Limb (tissue), 2 donors: Measurements from ENCODE around the gene HDGFL3.
"Not testable (repeated sequence)": the region's sequence is repeated elsewhere in the genome, so short reads cannot be mapped to it uniquely, and the experiment has no call there.

Source experiments
- DNase-seq, 2 donors: peaks; one replicate each; pipeline ENCODE4 v3.0.0-alpha.2; 2016; ENCODE audit errors: extremely low spot score in 2 of 2

HDGFL3 gene

DNA sequence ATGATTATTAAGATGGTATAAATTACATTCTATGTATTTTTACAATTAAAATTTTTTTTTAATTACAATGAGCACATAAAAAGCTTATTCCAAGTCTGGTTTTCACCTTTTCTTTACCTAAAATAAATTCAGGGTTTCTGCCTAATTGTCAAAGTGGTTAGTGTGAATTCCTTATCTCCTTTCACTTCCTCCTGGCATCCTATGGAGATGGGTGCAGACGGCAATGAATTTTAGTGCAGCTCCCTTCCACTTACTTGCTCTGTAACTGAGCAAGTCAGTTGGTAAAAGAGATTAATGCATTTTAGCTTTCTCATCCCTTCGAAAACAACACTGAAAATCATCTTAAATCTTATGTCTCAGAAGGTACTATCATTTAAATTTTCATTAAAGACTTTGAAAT, 13.1 kb downstream of the HDGFL3 start:
- no peak for DNase-seq

DNA sequence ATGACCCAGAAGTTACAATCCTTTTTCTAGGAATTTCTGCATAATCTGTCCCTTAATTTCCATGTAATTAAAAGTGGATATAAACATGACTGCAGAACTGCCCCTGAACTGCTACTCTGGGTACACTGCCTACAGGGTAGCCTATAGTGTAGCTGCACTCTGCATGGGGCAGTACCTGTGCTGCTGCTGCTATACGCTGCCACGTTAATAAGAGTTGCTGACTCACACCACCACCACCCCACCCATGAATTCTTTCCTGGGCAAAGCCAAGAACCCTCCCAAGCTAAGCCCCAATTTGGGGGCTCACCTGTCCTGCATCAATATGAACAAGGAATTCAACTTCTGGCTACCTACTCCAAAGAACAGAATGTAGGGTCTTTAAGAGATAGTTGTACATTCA, 13.9 kb downstream of the HDGFL3 start:
- no peak for DNase-seq

DNA sequence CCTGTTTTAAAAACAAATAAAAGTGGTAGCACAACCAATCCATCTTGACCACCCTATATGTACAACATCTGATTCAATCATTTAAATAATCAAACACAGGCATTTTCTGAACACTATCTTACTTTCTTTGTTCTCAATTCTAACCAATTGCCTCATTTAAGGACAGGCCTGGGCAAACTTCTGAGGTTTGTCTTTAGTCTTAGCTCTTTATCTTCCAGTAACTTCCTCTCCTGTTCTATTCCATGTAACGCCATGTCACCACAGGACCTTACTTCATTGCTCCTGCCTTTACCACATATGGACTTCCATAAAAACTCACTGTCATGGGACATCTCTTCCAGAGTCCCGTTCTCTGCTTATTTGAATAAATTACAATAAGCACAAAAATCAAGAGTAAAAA, 14.9 kb downstream of the HDGFL3 start:
- DNase-seq = no peak

DNA sequence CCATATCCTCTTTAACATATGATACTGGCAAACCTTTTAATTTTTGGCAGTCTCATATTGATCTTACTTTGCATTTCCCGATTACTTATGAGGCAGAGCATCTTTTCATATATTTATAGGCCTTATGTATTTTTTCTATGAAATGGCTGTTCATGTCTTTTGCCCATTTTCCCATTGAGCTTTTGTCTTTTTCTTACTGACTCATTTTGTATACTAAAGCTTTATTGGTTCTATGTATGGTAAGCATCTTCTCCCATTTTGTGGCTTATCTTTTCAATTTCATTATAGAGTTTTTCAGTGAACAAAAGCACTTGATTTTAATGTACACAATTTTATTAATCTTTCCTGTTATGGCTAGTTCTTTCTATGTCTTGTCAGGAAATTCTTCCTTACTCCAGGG, 17.2 kb downstream of the HDGFL3 start:
- DNase-seq = no peak

DNA sequence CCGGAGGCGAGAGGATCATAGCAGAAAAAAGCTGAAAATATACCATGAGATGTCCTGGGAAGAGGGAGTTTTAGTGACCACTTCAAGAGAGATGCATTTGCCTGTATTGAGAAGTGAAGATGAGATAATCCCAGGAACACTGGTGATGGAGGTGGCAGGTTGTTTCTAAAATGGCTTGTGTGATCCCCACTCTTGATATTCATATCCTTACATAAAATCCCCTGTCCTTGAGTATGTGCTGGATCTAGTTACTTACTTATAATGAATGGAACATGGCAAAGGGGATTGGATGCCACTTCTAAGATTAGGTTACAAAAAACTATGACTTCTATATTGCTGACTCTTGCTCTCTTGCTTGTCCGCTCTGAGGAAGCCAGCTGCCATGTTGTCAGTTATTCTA, 22.1 kb downstream of the HDGFL3 start:
- no peak for DNase-seq

DNA sequence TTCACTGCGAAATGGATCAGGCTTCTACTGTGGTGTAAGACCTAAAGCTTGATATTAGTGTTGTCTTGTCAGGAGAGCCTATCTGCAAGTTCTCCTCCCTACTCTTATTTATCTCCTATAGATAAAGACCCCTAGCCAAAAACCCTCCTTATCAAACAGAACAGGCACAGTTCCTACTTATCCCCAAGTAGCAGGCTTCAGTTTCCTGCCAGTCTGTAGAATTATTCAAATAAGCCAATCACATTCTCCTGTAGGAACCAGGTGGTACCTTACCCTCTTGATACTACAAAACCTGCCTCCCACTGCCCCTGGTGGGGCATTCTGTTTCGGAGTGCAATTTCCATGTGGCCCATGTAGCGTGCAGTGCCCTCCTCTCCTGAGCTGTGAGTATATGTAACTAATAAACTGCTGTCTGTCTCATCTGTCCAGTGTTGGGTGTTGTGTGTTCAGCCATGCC, 28.7 kb downstream of the HDGFL3 start:
- DNase-seq = no peak

DNA sequence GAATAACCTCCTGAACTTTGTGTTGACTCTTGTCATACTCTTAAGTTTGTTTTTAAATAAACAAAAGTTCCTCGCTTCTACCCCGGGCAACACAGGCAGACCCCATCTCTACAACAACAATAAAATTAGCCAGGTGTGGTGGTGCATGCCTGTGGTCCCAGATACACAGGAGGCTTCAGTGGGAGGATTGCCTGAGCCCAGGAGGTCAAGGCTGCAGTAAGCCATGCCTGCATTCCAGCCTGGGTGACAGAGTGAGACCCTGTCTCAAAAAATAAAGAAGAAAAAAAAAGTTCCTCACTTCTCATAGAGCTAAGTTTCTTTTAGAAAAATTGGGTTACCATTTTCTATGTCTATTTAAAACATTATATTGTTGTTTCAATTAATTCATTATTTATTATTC, 29.2 kb downstream of the HDGFL3 start:
- no peak for DNase-seq

DNA sequence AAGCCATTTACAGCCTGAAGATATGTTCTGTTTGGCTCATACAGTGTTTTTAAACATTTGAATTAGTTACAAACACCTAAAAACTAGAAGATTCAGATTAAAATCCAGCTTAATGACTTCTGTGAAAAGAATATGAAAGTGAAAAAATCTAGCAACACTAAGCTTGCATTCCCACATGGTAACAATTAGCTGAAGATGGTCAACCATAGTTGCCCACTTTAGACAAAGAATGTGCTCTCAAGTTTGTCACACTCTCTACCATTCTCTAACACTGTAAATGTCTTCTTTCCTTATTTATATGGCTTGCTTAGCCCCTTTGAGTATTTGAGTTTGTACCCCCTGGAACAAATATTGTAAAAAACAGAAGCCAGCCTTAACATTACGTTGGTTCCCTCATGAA, 32.7 kb downstream of the HDGFL3 start:
- DNase-seq = no peak

DNA sequence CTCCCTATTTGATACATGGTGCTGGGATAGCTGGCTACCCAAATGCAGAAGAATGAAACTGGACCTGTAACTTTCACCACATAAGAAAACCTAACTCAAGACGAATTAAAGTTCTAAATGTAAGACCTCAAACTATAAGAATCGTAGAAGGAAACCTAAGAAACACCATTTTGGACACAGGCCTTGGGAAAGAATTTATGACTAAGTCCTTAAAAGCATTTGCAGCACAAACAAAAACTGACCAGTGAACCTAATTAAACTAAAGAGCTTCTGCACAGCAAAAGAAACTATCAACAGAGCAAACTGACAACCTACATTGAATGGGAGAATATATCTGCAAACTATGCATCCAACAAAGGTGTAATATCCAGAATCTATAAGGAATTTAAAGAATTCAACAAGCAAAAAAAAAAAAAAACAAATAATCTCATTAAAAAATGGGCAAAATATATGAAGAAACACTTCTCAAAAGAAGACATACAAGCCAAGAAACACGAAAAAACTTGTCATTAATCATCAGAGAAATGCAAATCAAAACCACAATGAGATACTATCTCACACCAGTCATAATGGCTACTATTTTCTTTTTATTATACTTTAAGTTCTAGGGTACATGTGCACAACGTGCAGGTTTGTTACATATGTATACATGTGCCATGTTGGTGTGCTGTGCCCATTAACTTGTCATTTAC, 37.0 kb downstream of the HDGFL3 start:
- no peak for DNase-seq

DNA sequence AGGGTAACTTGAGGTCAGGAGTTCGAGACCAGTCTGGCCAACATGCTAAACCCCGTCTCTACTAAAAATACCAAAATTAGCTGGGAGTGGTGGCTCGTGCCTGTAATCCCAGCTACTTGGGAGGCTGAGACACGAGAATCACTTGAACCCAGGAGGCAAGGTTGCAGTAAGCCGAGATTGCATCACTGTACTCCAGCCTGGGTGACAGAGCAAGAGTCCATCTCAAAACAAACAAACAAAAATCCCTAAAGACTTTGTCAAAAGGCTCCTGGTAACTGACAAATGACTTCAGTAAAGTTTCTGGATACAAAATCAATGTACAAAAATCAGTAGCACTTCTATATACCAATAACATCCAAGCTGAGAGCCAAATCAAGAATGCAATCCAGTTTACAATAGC, 38.0 kb downstream of the HDGFL3 start:
- DNase-seq = not testable (repeated sequence)

DNA sequence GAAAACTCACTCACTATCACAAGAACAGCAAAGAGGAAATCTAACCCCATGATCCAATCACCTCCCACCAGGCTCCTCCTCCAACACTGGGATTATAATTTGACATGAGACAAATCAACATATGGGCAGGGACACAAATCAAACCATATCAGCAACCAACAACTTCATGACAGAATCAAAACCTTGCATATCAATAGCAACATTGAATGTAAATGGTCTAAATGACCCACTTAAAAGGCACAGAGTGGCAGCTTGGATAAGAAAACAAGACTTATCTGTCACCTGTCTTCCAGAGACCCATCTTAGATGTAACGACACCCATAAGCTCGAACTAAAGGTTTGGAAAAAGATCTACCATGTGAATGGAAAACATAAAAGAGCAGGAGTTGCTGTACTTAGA, 40.8 kb downstream of the HDGFL3 start:
- no peak for DNase-seq

DNA sequence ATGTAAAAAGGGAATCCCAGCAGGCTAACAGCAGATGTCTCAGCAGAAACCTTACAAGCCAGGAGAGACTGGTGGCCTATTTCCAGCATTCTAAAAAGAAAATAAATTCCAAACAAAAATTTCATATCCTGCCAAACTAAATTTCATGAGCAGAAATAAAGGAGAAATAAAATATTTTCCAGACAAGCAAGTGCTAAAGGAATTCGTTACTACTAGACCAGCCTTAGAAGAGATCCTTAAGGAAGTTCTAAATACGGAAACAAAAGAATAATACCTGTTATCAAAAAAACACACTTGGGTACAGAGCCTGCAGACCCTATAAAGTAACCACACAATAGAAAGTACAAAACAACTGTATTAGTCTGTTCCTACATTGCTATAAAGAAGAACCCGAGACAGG, 41.4 kb downstream of the HDGFL3 start:
- no peak for DNase-seq

DNA sequence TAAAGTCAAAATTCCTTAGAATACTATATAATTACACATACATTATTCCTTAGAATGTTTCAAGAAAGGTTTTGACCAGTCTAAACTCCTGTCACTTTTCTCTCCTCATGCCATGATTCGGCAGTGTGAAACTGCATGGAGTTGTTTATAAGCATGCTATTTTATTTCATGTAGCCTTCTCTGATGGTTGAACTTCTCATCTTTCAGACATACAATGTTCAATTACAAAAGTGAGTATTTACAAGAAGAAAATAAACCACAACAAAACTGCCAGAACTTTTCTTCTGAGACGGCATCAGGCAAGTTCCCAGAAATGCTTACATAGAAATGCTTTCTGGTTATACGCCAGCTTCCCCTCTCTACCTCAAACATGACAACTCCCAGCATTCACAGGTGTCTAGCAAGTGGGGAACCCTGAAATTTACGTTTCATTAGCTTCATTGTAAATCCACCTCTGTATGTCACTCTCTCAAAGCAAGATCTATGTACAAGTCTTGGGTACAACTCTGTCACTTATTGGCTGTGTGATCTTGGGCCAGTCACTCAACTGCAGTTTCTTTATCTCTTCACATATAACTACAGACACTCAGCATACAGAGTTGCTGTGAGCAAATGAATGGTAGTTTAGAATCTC, 42.7 kb downstream of the HDGFL3 start:
- DNase-seq = no peak

DNA sequence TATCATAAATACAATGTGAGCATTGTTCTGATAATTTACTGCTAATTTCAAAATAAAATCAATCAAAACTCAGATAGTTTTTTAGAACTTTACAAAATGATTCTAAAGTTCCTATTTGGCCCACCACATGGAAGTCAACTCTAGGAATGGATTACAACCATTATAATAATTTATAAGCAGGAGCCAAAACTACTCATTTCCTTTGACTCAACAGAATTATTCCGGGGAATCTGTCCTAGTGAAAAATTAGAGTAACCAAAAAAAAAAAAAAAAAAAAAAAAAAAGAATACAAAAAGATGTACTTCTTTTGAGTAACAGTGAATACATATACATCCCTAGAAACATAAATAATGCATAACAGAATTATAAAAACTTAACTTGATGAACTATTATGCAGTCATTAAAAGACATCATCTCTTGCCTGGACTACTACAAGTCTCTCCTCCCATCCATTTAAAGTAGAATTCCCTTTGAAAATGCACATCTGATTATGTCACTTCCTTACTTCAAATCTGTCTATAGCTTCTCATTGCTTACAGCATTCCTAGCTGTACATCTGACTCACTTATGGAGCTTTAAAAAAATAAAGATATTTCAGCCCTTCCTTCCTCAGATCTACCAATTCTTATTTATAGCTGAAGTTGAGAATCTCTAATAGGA, 43.4 kb downstream of the HDGFL3 start:
- DNase-seq = no peak

DNA sequence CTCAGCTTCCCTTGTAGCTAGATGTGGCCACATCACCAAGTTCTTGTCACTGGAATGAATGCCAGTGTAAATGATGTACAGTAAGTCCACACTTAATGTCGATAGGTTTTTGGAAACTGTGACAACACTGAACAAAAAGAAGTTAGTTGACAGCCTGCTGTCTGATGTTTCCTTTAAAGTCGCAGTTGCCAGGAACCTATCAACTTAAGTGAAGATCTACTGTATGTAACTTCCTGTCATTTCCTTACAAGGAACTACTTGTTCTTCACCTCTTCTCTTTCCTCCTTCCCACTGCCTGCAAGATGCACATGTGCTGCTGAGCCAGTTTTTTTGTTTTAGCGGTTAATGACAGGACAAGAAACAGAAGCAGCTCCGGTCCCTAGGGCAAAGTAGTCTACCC, 44.6 kb downstream of the HDGFL3 start:
- no peak for DNase-seq

DNA sequence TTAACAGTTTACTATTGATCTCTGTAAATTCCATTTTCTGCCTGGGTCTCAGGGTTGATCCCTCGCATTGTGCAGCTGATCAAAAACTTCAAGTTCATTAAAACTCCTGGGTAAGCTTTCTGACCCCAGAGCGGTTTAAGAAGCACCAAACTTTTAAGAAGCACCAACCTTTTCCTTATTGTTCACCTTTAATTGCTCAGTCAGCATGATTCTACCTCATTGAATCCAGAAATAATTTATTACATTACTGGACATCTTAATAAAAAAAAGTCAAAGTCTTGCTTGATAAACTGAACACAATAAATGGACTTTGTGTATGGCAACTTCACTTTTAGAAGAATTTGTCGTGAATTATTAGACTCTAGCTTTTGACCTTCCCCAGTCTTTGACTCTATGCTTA, 46.9 kb downstream of the HDGFL3 start:
- no peak for DNase-seq

DNA sequence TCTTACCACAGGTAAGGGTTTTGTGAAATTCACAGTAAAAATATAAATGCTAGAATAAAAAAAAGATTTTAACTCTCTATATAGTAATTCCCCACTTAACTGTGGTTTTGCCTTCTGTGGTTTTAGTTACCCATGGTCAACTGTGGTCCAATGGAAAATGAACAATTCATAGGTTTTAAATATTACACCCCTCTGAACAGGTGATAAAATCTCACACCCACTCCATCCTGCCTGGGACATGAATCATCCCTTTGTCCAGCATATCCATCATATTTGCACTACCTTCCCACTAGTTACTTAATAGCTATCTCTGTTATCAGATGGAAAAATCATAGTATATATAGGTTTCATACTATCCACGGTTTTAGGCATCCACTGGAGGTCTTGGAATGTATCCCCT, 49.2 kb downstream of the HDGFL3 start:
- DNase-seq = no peak

DNA sequence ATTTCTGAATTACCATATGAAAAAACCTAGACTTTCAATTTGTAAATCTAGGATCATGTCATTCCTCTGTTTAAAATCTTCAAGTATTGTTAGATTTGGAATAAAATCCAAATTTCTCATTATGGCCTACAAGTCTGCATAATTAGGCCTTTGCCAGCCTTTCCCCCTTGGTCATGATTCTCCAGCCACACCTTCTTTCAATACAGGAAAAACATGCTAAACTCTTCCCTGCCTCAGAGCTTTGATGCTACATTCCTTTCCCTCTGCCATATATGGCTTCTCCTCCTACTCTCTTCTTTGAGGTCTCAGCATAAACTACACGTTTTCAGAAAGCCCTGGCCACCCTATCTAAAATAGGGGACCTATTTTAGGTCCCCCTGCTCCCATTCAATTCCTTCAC, 51.7 kb downstream of the HDGFL3 start:
- DNase-seq = no peak

DNA sequence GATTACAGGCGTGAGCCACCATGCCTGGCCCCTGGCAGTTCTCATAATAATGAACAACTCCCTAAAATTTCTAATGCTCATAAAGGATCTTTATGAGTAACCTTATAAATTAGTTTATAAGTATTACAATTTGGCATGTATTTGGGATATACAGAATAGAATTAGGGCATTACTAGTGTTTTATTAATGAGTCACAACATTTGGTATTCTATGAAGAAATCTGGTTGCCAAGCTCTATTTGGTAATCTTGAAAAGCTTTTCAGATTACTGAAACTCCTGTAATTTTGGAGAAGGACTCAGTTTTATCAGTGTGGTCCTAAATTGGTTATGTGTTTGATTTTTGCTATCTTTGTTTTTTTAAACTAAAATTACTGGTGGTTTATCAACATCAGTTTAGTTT, 54.3 kb downstream of the HDGFL3 start:
- DNase-seq = no peak

DNA sequence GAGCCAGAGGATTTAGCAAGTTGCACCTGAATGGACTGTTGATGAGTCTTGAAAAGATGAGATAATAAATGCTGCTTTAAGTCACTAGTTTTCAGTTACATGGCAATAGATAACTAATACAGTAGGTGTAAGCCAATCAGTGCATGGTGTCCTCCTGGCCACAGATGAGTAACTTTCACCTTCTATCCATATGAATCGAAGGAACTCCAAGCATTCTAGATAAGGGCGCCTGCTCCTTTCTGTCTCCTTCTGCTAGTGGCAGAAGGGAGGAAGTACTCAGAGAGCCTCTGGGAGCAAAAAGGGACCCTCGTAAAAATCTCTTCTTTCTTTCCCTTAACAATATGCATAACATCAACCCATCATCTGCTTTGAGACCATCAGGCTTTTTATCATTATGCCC, 62.9 kb downstream of the HDGFL3 start:
- DNase-seq = no peak

DNA sequence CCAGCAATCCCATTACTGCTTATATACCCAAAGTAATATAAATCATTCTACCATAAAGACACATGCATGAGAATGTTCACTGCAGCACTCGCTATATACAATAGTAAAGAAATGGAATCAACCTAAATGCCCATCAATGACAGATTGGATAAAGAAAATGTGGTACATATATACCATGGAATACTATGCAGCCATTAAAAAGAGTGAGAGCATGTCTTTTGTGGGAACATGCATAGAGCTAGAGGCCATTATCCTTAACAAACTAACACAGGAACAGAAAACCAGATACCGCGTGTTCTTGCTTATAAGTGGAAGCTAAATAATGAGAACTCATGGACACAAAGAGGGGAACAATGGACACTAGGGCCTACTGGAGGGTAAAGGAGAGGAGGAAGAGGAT, 65.5 kb downstream of the HDGFL3 start:
- not testable (repeated sequence) for DNase-seq

DNA sequence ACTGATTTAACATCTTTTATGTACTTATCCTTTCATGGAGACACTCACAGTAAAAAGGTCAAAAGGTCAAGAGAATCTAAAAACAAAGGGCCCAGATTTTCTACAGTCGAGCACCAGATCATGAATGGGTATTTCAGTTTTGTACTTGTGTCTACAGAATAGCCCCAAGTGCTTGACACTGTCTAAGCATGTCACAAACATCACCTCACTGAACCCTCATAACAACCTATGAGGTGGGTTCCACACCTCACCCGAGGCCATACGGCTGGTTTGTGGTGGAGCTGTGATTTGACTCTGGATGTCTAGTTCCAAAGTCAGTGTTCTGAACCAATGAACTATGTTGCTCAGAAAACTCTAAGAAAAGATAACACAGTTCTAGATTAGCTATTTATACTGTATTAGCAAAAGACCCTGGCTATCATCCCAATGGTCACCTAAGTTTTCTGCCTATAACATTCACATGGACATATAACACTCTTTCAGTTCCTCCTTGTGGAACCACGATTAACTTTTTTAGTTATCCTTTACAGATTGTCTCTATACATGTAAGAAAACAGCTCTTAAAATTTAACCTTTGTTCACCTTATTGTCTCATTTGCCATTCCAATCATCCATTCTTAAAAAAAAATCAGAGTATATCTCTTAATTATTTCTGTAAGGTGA, 74.6 kb downstream of the HDGFL3 start:
- no peak for DNase-seq
